ENCODE results near the gene ZBP1. TPM values are rescaled to one million over a fixed set of nuclear protein-coding genes. Genes with fewer than 3 reads are reported as not detected.

Gene ZBP1
- total RNA-seq, 1 donor from 2014 or later: not detected

DNA sequence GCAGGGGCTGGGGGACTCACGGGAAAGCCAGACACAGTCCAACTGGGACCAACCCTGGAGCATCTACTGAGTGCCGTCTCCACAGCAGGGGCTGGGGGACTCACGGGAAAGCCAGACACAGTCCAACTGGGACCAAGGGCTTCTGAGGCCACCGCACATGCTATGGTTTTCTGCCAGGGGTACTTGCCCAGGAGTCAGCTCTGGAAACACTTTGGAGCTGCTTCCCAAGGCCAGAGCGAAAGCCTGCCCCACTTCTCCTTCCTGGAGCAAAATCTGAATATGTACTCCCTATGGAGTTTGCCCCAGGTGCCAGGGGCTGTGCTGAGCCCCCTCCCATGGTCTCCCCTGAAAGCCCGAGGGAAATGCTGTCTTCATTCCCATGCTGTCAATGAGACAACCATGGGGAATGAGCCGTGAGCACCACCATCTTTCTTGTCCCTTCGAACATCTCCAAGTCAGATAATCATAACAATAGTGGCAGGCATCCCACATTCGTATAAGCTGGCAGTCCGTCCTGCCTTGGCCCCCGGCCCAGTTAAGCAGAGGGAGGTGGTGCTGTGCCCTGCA, 40.8 kb downstream of the ZBP1 start:
- no peak overlapping the region for H3K4me3 ChIP-seq
- peaks cover 99% of the 10 kb centered on the region for H3K27me3 ChIP-seq (ENCODE audit: low read depth)
- no peak for DNase-seq
- TF ChIP-seq, protein P1, sequence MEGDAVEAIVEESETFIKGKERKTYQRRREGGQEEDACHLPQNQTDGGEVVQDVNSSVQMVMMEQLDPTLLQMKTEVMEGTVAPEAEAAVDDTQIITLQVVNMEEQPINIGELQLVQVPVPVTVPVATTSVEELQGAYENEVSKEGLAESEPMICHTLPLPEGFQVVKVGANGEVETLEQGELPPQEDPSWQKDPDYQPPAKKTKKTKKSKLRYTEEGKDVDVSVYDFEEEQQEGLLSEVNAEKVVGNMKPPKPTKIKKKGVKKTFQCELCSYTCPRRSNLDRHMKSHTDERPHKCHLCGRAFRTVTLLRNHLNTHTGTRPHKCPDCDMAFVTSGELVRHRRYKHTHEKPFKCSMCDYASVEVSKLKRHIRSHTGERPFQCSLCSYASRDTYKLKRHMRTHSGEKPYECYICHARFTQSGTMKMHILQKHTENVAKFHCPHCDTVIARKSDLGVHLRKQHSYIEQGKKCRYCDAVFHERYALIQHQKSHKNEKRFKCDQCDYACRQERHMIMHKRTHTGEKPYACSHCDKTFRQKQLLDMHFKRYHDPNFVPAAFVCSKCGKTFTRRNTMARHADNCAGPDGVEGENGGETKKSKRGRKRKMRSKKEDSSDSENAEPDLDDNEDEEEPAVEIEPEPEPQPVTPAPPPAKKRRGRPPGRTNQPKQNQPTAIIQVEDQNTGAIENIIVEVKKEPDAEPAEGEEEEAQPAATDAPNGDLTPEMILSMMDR (IDR thresholded peaks at IDR 0.05; ENCODE audit: borderline replicate concordance): no peak
- intact Hi-C loops (cut with micrococcal nuclease): no loop called here
- no peaks in the 10 kb centered on the region for H3K36me3 ChIP-seq
- no peaks in the 10 kb centered on the region for H3K9me3 ChIP-seq (replicated peaks)
- no peak overlapping the region for H3K27ac ChIP-seq (replicated peaks)
- no peaks in the 10 kb centered on the region for H3K4me1 ChIP-seq

DNA sequence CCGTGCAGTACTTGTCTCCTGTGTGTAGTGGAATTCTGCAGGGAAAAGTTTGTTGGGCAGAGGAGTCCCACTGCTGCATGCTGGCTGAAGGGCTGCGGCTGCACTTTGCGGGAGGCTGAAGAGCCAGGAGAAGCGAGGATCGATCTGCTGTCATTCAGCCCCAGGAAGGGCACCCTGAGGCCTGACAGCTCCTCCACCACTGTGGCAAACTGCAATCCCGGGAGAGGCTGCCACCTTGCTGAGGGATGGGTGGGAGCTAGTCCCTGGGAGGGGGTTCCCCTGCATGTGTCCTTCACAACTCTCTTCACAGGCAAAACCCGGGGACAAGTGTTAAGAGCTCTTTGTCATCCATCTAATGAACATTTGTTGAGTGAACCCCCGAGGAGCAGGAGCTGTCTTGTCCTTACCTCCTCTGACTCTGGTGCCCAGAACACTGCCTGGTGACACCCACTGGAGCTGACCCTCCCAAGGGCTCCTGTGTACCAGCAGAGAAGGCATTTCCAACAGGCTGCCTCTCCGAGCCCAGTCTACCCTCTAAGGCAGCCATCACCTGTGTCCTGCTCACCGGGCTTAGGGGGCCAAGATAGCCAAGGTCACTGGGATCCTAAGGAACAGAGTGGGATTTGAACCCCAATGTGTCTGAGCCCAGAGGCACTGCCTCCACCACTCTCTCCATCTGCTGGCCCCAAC, 41.6 kb downstream of the ZBP1 start:
- Histone ChIP-seq H3K4me3 (no peak overlapping the region), H3K27ac (replicated peaks) (no peak overlapping the region), H3K4me1 (no peaks in the 10 kb centered on the region), H3K36me3 (no peaks in the 10 kb centered on the region), H3K9me3 (replicated peaks) (no peaks in the 10 kb centered on the region), H3K27me3 (ENCODE audit: low read depth) (peaks cover 99% of the 10 kb centered on the region)
- TF ChIP-seq, protein P1 (IDR thresholded peaks at IDR 0.05; ENCODE audit: borderline replicate concordance): no peak
- no peak for DNase-seq
- intact Hi-C loops (cut with micrococcal nuclease): no loop called here

DNA sequence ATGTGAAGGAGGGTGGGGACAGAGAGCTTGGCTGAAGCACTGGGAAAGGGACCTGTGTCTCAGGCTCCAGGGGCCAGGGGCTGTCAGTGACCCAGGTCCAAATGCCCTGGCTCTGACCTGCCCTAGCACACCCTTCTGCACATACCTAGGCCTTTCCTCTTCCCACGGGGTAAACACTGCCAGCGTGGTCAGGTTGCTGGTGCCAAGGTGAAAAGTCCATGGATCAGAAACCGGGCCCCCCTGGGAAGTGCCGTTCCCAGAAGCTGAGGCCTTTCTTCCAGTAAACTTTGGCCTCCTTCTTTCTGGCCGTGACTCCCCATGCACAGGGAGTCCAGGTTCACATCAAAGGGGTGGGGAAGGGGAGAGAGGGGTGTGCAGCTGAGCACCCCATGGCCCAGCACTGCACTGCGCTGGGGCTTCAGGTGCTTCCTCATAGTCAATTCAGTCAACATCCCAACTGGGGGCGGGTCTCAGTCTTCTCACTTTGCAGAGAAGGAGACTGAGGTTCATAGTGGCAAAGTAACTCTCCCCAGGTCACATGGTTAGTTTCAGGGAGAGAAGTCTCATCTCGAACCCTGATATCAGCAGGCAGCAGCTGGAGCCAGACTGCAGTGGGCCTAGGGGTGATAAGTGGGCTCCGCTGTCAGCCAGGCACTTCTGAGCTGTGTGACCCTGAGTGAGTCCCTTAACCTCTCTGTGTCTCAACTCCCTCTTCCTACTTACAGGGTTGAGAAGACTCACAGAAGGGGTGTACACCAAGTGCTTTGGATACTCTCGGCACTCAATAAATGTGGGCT, 42.3 kb downstream of the ZBP1 start:
- Histone ChIP-seq H3K27ac (replicated peaks) (no peak overlapping the region), H3K9me3 (replicated peaks) (no peaks in the 10 kb centered on the region), H3K4me3 (no peak overlapping the region), H3K27me3 (ENCODE audit: low read depth) (peaks cover 99% of the 10 kb centered on the region), H3K36me3 (no peaks in the 10 kb centered on the region), H3K4me1 (no peaks in the 10 kb centered on the region)
- no peak for DNase-seq
- TF ChIP-seq, protein P1 (IDR thresholded peaks at IDR 0.05; ENCODE audit: borderline replicate concordance): no peak
- intact Hi-C loops (cut with micrococcal nuclease): no loop called here

DNA sequence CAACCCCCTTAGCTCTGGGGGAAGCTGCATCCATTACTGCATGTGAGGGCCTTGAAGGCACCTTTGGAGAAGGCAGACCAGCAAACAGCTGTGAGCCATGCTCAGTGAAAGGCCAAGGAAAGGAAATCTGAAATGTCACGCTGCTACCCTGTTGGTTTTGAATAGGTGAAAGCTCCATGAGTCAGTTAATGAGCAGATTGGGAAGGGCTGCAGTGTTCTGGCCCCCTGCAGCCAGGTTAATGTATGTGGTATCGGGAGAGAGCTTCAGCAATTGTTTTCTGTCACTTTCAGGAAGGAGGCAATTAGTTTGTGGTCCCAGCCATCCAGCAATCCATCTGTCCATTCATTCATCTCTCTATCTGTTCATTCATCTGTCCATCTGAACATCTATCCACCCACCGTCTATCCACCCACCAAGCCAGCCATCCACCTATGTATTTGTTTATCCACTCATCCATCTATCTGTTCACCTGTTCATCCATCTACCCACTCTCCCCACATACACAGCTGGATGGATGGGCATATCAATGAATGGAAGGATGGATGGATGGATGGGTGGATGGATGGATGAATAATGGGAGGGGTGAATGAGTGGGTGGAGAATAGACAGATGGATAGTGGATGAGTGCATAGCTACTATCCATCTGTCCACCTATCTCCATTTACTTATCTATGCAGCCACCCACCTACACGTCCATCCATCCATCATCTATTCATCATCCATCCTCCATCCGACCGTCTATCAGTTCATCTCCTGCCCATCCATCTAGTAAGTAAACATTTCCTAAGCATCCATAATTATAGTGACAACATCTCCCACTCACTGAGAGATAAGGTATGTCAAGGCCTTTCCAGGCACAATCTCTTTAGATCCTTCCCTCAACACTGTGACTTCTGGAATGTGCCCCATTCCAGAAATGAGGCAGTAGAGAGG, 43.3 kb downstream of the ZBP1 start:
- H3K4me1 ChIP-seq: no peaks in the 10 kb centered on the region
- TF ChIP-seq, protein P1 (IDR thresholded peaks at IDR 0.05; ENCODE audit: borderline replicate concordance): no peak
- no peaks in the 10 kb centered on the region for H3K9me3 ChIP-seq (replicated peaks)
- DNase-seq: no peak
- no peak overlapping the region for H3K27ac ChIP-seq (replicated peaks)
- H3K27me3 ChIP-seq (ENCODE audit: low read depth): peaks cover 99% of the 10 kb centered on the region
- intact Hi-C loops (cut with micrococcal nuclease): no loop called here
- no peaks in the 10 kb centered on the region for H3K36me3 ChIP-seq
- no peak overlapping the region for H3K4me3 ChIP-seq

DNA sequence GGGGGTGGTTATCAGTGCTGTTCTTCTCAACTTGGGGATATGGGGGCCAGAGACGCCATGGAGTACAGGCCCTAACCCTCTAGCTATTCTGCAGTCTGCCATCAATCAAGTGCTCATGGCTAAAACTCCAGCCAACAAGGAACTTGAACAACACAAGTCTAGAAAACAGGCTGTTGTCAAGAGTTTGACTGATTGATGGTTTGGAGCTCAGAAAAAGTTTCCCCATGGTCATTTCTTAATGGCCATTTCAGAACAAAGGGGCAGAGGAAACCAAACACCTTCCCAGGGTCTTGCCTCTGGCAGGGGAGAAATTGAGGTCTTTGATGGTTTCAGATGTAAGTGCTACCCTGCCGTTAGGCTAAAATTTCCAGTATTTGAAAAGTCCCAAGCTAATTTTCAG, 44.2 kb downstream of the ZBP1 start:
- Histone ChIP-seq H3K4me3 (no peak overlapping the region), H3K4me1 (no peaks in the 10 kb centered on the region), H3K27me3 (ENCODE audit: low read depth) (peaks cover 95% of the 10 kb centered on the region), H3K27ac (replicated peaks) (no peak overlapping the region), H3K9me3 (replicated peaks) (no peaks in the 10 kb centered on the region), H3K36me3 (no peaks in the 10 kb centered on the region)
- intact Hi-C loops (cut with micrococcal nuclease): no loop called here
- TF ChIP-seq, protein P1 (IDR thresholded peaks at IDR 0.05; ENCODE audit: borderline replicate concordance): no peak
- no peak for DNase-seq
